ENCODE measurements around the gene DOCK4.

The DOCK4 gene

DNA sequence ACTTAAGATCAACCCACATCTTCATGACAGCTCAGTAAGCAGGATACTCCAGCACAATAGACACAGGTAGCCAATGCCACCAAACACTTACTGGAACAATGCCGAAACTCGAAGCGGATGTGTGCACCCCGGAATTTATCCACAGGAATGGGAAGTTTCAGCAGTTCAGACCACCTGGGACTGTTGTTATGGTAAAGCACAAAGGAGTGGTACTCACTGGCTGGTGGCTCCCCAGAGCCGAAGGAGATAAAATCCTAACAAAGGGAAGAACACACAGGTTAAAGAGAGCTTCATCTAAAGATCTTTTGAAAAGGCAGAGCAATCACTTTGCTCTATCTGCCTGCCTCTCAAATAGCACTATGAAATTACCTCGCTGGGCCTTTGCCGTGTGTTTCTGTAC, 305.9 kb downstream of the DOCK4 start:
- no peak for DNase-seq (ENCODE audit: low read depth in 2 of 2)

DNA sequence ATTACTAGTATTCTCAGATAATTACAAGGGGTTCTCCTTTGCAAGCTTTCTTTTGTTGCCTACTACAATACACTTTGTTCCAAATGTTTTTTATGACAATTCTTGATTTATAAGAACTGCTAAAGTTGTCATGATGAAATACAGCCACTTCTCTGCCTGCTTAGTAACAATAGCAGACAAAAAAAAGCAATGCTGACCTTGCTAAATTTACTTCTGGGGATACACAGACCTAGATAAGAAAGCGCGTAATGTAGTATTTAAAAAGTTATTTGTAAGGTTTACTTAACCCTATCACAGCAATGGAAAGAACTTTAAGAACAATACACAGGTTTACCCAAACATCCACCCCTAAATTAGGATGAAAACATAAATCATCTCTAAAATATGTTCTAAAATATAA, 311.1 kb downstream of the DOCK4 start:
- no peak for DNase-seq (ENCODE audit: low read depth in 2 of 2)

DNA sequence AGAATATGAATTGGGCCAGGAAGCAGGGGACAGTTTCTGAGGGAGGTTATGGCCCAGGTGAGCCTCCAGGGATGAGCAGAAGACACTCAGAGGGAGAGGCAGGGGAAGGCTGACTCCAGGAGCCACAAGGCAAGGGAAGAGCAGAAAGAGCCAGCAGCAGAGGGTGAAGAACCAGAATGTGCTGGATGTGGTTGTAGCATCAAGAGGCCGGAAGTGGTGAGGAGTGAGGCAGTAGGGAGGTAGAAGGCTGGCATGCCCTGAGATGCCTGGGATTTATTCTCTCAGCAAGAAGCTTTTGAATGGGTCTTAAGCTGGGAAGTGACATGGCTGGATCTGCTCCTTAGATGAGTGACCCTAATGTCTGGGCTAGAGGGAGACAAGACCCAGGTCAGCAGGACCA, 311.7 kb downstream of the DOCK4 start:
- DNase-seq (ENCODE audit: low read depth in 2 of 2): no peak

DNA sequence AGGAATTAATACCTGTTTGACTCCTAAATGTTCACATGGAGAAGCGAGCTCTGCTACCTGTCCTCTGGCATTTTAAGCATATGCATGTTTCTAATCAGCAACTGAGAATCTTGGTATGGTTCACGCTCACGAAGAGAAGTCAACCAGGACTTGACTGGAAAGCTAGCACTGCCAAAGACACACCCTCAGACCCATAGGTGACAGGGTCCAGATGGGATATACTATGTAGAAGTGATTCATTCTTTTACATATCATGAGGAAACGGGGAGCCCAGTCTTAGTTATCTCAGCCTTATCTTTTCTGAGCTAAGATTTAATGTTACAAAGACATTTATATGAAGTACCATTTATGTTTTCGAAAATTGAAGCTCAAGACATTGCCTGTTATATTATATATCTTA, 313.0 kb downstream of the DOCK4 start:
- no peak for DNase-seq (ENCODE audit: low read depth in 2 of 2)

DNA sequence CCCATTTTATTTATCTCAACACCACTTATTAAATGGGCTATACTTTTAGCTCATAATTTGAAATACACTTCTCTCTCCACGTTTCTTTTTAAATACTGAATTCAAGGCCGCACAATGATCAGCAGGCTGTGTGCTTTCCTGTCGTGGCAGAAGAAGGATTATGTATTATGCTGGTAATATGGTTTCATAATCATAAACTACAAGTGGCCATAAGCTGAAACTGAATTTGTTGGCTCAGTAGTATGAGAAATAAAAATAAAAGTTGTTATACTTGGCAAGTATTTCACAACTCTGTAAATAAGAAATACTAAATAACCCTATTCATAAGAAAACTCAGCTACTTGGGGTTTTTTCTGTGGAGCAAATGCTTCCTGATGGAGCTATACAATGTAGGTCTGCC, 313.6 kb downstream of the DOCK4 start:
- no peak for DNase-seq (ENCODE audit: low read depth in 2 of 2)

DNA sequence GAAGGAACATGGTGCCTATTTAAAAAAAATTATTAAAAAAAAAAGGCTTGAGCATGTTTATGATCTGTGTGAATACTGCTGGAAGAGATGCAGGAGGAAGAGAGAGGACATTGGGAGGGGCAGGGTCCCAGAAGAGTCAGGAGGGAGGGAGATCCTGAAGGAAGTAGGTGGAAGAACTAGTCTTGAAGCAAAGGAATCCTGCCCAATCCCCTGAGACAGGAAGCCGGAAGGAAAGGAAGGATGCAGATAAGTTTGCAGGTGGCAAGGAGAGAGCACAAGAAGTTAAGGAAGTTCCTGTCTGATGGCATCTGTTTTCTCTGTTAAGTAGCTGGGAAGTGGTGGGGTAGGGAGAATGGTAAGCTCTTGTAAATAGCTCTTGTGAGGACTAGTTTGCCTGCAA, 318.5 kb downstream of the DOCK4 start:
- no peak for DNase-seq (ENCODE audit: low read depth in 2 of 2)

DNA sequence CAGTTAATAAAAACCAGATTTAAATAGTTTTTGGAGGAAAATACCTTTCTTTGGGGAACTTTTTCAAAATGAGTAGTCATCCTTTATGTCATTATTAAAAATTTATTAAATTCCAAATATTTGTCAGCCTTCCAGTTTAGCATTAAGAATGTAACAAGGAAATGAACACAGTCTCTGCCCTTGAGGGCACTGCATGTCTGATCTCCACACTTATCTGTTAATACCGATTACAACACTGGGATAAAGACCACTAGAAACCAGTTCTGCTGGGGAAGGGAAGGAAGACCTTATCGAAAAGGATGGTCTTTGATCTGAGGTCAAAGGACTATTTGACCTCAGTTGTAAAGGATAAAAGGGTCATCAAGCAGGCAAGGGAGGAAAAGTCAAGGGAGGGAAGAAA, 320.0 kb downstream of the DOCK4 start:
- DNase-seq (ENCODE audit: low read depth in 2 of 2): no peak

DNA sequence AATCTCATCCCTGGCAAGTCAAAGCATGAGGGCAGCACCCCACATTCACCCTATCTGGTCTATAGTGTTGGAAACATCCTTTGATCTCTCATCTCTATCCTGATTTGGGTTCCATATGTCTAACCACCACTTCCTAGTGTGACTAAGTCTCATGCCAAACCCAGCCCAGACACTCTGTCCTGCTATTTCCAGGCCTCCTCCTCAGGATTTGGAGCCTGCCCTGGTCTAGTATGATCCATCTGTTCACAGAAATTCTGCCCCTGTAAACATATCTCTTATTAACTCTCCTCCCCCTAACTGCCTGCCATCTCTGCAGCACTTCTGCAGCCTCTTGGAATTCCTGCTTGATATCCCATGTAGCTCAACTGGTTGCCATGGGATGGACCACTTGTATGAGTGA, 323.0 kb downstream of the DOCK4 start:
- no peak for DNase-seq (ENCODE audit: low read depth in 2 of 2)

DNA sequence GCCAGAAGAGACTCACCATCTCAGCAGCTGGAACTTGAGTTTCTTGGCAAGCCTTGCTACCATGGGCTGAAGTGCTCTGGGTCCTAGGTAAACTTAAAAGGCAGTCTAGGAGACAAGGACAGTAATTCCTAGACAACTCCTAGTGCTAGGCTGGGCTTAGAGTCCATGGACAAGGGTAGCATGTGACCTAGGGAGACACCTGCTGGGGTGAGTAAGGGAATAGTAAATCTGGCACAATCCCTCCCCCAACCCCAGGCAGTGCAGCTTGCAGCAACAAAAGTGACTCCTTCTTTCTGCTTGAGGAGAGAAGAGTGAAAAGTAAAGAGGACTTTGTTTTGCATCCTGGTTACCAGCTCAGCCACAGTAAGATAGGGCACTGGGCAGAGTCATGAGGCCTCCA, 327.4 kb downstream of the DOCK4 start:
- DNase-seq (ENCODE audit: low read depth in 2 of 2): no peak

DNA sequence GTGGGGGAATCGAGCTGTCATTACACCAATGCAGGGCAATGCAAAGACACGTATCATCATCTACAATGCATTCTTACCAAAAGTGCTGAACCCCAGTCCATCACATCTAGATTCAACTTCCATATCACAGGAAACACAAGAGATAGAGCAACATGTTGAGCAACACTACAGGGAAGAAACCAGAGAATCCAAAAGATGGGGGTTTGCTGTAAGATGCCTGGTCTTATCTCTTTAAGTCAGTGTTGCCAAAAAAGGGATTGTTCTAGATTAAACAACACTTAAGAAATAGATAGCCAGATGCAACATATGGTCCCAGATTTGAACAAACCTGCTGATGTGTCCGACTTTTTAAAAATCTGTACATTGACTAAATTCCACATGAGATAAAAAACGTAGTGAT, 328.3 kb downstream of the DOCK4 start:
- DNase-seq (ENCODE audit: low read depth in 2 of 2): no peak

DNA sequence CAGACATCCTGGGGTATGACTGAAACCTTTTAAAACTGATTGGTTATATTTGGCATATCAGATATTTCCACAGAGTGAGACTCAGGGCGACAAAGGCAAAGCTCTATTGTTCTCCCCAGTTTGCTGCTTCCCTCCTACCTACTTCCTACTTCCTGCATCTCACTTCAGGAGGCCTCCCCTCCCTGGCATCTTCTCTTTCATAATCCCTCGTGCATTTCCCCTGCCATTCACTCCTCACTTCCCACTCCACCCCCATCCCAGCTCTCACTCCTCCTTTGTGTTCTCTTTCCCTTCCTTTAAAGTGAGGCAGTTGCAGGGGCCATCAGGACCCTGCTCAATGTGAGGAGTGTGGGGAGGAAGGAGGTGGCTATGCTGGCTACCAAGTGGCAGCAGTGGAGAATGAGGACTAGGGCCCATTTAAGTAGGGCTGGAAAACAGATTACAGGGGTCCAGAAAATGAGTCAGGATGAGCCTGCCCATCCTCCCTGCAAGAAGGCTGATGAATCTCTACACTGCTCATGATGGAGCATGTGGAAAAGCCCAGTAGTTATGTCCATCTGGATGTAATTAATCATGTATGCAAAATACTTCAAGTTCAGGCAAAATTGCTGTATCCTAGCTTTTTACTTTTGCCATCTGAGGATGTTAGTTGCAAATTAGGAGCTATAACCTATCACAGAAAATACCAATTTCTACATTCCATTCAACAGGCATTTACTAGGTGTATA, 332.1 kb downstream of the DOCK4 start:
- DNase-seq (ENCODE audit: low read depth in 2 of 2): no peak

DNA sequence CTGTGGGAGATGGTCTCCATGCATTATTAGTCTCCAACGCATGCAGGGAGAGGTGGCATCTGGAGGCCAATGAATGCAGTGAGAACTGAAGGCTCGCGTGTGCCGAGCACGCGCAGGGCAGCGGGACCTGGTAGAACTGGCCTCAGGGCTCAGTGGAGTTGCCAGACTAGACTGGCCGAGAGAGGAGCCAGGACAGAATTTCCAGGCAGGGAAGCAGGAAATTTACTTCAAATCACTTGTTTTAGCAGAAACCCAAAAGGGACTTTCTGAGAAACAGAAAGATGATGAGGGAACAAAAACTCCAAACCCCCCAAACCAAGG, 332.9 kb downstream of the DOCK4 start:
- DNase-seq (ENCODE audit: low read depth in 2 of 2): no peak

DNA sequence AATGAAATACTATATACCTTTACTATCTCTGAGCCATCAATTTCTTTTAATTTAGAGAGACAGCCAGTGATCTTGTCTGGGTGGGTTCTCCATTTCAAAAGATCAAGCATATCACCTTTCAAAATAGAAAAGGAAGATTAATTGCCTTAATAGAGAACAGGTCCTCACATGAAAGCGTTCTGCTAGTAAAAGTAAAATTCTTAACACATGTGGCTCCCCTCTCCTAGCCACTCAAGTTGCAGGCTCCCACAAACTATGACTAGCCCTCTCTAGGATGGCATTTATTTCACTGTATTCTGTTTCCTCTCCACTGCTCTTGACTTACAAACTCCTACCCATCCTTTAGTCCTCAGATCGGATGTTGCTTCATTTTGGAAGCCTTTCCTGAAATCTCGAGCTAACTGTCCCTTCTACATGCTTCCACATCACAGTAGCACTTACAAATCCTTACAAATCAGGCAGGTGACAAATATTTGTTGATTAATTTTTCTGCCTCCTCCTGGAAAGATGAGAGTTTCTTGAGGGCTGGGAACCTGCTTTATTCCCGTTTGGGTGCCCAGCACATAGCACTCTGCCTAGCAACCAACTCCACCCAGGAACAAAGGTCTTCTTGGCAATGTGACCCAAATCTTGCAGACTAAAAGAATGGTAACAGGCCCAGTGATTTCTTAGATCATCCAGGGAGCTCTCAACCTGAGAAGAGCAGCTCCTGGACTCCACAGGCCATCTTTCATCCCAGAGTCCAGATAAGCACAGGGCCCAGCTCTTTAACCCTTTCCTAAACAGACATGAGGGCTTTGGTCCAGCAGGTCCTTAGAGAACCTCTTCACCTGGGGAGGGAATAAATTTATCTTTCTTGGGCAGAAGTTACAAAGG, 333.5 kb downstream of the DOCK4 start:
- no peak for DNase-seq (ENCODE audit: low read depth in 2 of 2)

DNA sequence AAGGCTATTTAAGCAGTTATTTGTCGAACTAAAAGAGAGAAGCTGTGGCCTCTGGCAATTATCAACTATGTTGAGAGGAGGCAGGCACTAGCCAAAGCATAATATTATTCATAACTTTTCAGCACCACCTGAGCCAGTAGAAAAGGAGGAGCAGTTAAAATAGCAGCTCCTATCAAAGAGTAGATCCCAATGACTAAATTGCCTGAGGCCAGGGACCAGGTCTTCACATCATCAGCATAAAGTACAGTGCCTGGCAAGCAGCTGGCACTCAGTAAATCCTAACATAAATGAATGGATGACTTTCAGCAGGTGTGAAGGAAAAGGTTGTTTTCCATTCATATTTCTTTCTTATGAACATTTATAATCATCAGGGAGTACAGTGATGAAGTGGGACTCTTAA, 334.9 kb downstream of the DOCK4 start:
- DNase-seq (ENCODE audit: low read depth in 2 of 2): no peak

DNA sequence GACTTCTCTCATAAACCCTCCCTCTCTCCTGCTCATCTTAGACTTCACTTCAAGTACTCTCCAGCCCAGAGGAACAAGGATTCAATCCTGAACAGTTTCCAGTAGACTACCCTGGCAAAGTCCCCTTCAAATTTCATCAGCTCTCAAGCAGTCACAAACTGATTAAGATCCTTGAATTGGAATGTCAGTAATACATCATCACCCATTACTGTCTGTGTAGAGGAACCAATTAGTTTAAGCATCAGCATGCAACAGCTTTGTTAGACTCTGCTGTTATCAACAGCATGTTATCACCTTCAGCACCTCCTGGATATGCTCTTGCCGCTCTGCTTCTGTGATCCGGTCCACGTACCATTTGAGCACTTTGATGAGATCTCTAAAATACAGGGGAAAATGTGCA, 336.9 kb downstream of the DOCK4 start:
- no peak for DNase-seq (ENCODE audit: low read depth in 2 of 2)

DNA sequence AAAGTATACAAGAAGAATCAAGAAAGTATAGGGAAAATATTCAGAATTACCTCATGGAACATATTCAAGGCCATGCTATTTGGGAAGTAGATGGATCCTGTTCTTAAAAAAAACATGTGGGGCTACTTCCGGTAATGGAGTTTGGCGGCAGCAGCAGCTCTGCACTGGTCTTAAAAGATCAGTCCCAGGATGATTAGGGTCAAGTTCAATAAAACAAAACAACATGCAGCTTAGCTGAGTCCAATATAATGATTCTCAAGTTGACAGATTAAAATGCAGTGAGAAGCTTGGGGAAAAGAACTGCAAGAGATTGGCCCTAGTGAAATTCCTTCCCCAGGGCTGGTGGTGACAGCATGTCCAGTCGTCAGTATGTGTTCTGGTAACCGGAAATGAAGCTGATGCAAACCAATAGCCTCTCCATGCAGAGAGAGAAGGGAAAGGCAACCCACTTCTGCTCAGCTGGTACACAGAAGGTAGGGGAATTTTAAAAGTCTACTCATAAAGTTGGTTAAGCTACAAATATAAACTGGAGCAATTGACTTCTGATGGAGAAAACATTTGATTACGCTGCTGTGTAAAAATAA, 338.8 kb downstream of the DOCK4 start:
- no peak for DNase-seq (ENCODE audit: low read depth in 2 of 2)

DNA sequence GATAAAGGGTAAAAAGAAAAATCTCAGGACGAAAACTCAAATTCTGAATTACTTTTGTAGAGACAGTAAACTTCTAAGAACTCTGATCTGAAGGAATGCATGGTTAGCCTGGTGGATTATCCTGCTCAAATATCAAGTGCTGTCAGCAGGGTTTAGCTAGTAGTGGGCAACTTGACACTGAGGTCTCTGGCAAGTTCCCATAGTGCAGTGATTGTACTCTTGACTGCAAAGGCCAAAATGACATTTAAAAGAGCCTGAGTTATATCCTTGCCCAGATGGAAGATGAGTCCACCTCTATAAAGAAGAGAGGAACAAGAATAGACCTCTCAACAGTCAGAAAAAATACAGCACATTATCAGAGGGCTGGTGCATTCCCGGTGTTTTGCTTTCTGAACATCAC, 339.4 kb downstream of the DOCK4 start:
- no peak for DNase-seq (ENCODE audit: low read depth in 2 of 2)

DNA sequence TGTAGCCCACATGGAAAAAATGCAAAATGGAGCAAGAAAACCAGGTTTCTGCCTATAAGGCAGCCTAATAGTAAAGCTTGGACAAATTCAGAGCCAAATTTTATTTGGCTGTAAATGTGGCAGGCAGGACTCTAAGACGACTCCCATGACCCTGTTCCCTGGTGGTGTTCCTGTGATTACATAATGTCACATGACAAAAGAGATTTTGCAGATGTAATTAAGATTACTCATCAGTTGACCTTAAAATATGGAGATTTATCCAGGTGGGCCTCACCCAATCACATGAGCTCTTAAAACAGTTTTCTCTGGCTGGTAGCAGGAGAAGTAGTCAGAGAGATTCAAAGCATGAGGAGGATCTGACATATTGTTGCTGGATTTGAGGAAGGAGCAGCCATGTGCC, 340.8 kb downstream of the DOCK4 start:
- DNase-seq (ENCODE audit: low read depth in 2 of 2): no peak

DNA sequence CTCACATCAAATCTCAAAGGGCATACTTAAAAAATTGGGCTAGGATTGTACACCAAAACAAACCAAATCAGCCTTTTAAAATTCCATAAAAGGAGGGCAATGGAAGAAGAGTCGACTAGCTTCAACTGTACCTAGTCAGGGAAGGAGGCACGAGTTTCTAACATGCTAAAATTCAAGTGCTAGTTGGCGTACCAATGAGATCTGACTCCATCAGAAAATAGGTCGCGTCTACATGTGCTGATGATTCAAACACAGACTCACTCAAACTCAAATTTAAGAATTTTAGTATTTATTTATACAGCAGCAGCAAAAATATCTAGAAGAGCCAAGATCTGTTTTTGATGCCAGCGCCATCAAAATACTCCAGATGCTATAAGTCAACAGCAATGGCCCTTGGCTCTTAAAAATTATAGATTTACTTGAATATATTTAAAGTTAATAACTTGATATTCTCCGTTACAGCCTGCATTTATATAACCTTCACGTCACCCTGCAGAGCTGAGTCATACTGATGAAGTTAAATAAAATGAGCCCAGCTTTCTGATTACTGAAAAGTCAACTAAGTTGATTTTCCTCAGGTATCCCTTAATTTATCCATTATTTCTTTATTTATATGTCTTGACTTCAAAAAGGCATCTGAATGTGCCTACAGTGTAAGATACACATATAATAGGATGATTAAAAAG, 341.8 kb downstream of the DOCK4 start:
- no peak for DNase-seq (ENCODE audit: low read depth in 2 of 2)

DNA sequence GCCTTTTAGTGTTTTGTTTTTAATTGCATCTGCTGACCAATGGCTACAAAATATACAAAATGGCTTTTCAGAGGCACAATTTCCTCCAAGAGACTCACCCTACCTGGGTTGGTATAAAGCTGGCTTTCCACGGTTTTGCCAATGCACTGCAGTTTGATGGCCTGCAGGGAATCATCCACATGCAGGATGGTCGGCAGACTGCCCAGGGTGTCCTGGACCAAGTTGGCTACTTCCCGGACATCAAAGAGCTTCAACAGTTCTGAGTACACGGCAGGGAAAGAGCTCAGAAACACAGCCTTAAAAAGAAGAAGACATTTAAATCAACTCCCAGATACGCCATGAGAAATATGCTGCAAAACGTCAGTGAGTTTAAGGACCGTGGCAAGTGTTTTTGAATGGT, 342.9 kb downstream of the DOCK4 start:
- no peak for DNase-seq (ENCODE audit: low read depth in 2 of 2)

DNA sequence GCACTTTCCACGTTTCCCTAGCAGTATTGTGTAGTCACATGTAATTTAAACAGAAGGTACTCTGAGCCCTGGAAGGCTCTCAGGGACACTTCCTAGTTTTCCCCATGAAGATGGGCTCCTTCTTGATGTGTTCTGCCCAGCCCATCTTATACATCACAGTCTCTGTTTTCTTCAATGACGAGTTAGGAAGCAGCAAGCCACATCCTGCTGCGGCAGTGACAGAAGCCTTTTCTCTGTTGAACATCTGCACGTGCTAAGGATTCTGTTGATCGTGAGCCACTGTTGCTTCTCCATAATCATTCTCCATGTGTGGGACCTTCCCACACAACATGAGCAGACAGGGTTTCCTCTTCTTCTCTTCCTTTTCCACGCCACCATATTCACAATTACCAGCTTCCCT, 346.0 kb downstream of the DOCK4 start:
- DNase-seq (ENCODE audit: low read depth in 2 of 2): no peak

DNA sequence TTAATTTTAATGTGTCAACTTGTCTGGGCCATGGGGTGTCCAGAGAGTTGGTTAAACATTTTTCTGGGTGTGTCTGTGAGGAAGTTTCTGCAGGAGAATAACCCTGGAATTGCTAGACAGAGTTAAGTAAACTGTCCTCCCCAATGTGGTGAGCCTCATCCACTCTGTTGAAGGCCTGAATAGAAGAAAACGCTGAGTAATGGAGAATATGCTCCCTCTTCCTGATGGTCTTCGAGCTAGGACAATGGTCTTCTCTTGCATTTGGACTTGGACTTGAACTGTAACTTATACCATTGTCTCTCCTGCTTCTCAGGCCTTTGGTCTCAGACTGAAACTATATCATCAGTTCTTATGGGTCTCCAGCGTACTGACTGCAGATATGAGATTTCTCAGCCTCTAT, 347.9 kb downstream of the DOCK4 start:
- no peak for DNase-seq (ENCODE audit: low read depth in 2 of 2)

DNA sequence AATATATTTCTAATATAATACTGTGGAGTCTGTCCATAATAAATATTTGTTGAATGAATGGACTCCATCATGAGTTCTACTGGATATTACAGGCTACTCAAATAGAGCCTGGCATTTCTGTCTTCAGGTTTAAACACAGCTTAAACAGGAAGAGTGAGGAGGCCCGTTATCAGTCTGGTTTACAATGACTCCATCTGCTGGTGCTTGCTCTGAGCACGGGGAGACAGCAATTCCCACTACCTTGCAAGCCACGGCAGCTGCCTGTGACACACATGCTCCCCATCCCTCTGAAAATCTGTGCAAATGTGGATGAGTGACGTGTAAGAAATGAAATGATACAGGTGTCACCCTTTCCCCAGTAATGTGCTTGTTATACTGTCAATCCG, 350.4 kb downstream of the DOCK4 start:
- DNase-seq (ENCODE audit: low read depth in 2 of 2): no peak
